ENCODE data around the gene AIFM3.

Gene AIFM3

GRCh38 chr22:21015466-21016006 is 48.5 kb downstream of the AIFM3 start:
- peak overlapping the region; percentile 62 for H3K4me3 ChIP-seq (ENCODE audit: low read depth, low read length)
- no peak for DNase-seq (ENCODE audit: low read depth)

- H3K4me3 ChIP-seq (ENCODE audit: low read depth, low read length): no peak overlapping the region
- DNase-seq (ENCODE audit: low read depth): no peak
Measured at GRCh38 chr22:21016644-21017420, 49.8 kb downstream of the AIFM3 start.

- DNase-seq (ENCODE audit: low read depth): no peak
- H3K4me3 ChIP-seq (ENCODE audit: low read depth, low read length): no peak overlapping the region
Measured at GRCh38 chr22:21018314-21018713, 51.3 kb downstream of the AIFM3 start.

GRCh38 chr22:21020802-21021429 is 53.9 kb downstream of the AIFM3 start:
- H3K4me3 ChIP-seq (ENCODE audit: low read depth, low read length): no peak overlapping the region
- DNase-seq (ENCODE audit: low read depth): no peak

GRCh38 chr22:21022507-21022906 is 55.5 kb downstream of the AIFM3 start:
- no peak overlapping the region for H3K4me3 ChIP-seq (ENCODE audit: low read depth, low read length)
- DNase-seq (ENCODE audit: low read depth): no peak

GRCh38 chr22:21022955-21023614 is 56.0 kb downstream of the AIFM3 start:
- H3K4me3 ChIP-seq (ENCODE audit: low read depth, low read length): no peak overlapping the region
- DNase-seq (ENCODE audit: low read depth): no peak

GRCh38 chr22:21025266-21025665 is 58.2 kb downstream of the AIFM3 start:
- no peak overlapping the region for H3K4me3 ChIP-seq (ENCODE audit: low read depth, low read length)
- DNase-seq (ENCODE audit: low read depth): no peak

GRCh38 chr22:21025763-21026755 is 59.0 kb downstream of the AIFM3 start:
- DNase-seq (ENCODE audit: low read depth): no peak
- H3K4me3 ChIP-seq (ENCODE audit: low read depth, low read length): no peak overlapping the region

- DNase-seq (ENCODE audit: low read depth): no peak
- H3K4me3 ChIP-seq (ENCODE audit: low read depth, low read length): no peak overlapping the region
Measured at GRCh38 chr22:21026783-21027692, 60.0 kb downstream of the AIFM3 start.

GRCh38 chr22:21028277-21029251 is 61.5 kb downstream of the AIFM3 start:
- H3K4me3 ChIP-seq (ENCODE audit: low read depth, low read length): no peak overlapping the region
- no peak for DNase-seq (ENCODE audit: low read depth)

GRCh38 chr22:21029486-21030025 is 62.5 kb downstream of the AIFM3 start:
- no peak overlapping the region for H3K4me3 ChIP-seq (ENCODE audit: low read depth, low read length)
- no peak for DNase-seq (ENCODE audit: low read depth)

GRCh38 chr22:21030032-21030431 is 63.0 kb downstream of the AIFM3 start:
- H3K4me3 ChIP-seq (ENCODE audit: low read depth, low read length): no peak overlapping the region
- no peak for DNase-seq (ENCODE audit: low read depth)
